Liver (tissue), 9 donors: ENCODE results near the gene FNDC10. TPM values are rescaled to one million over a fixed set of nuclear protein-coding genes. Genes with fewer than 3 reads are reported as not detected.

Source experiments
- DNase-seq: peaks from one replicate; pipeline ENCODE4 v3.0.0-alpha.2; 2017; ENCODE audit warnings: low spot score
- H3K27ac ChIP-seq, 2 donors: one replicate each; pipeline ENCODE4 v1.7.0; 2013; ENCODE audit warnings: inconsistent platforms in 2 of 2, low read length in 2 of 2, control low read depth in 1 of 2, low read depth in 1 of 2, mild to moderate bottlenecking in 1 of 2
- H3K27me3 ChIP-seq, 4 donors: one replicate each; pipeline versions ENCODE4 v1.6.1 to v1.7.0; 2013; ENCODE audit warnings: low read length in 3 of 4, inconsistent platforms in 1 of 4, mild to moderate bottlenecking in 1 of 4, moderate library complexity in 1 of 4; ENCODE audit not compliant: control insufficient read depth in 4 of 4, insufficient read depth in 4 of 4
- H3K36me3 ChIP-seq, 4 donors: one replicate each; pipeline versions ENCODE4 v1.6.1 to v1.7.0; 2013; ENCODE audit warnings: low read length in 3 of 4, mild to moderate bottlenecking in 3 of 4, low read depth in 1 of 4, moderate library complexity in 1 of 4; ENCODE audit not compliant: control insufficient read depth in 4 of 4, insufficient read depth in 3 of 4
- H3K4me1 ChIP-seq, 4 donors: one replicate each; pipeline versions ENCODE4 v1.6.1 to v1.7.0; 2013; ENCODE audit warnings: low read length in 3 of 4, mild to moderate bottlenecking in 3 of 4, moderate library complexity in 1 of 4; ENCODE audit not compliant: control insufficient read depth in 4 of 4, insufficient read depth in 4 of 4
- H3K4me3 ChIP-seq, 3 donors: one replicate each; pipeline versions ENCODE4 v1.6.1 to v1.7.0; 2013; ENCODE audit warnings: low read length in 3 of 3, control low read depth in 1 of 3, low read depth in 1 of 3, mild to moderate bottlenecking in 1 of 3
- H3K9ac ChIP-seq, 2 donors: one replicate each; pipeline ENCODE4 v1.7.0; 2013; ENCODE audit warnings: low read length in 2 of 2, mild to moderate bottlenecking in 2 of 2, moderate library complexity in 2 of 2, control low read depth in 1 of 2, low read depth in 1 of 2
- H3K9me3 ChIP-seq, 4 donors: one replicate each; pipeline versions ENCODE4 v1.6.1 to v1.7.0; 2013; ENCODE audit warnings: low read length in 3 of 4; ENCODE audit not compliant: control insufficient read depth in 4 of 4
- EGR1 ChIP-seq, 2 donors: IDR thresholded peaks; 2 replicates each; pipeline ENCODE4 v1.6.1; 2016 to 2018; ENCODE audit warnings: antibody characterized with exemption in 2 of 2, low read depth in 2 of 2
- FOXA1 ChIP-seq: IDR thresholded peaks from 2 replicates; pipeline ENCODE4 v1.6.1; 2016; ENCODE audit warnings: antibody characterized with exemption
- FOXA2 ChIP-seq: IDR thresholded peaks from 2 replicates; pipeline ENCODE4 v1.6.1; 2016; ENCODE audit warnings: antibody characterized with exemption
- GABPA ChIP-seq, 2 donors: IDR thresholded peaks in 1 of 2; conservative IDR thresholded peaks in 1 of 2; 2 replicates each; pipeline ENCODE4 v1.6.1; 2016; ENCODE audit warnings: antibody characterized with exemption in 2 of 2, mild to moderate bottlenecking in 1 of 2, moderate library complexity in 1 of 2
- HNF4A ChIP-seq, 2 donors: conservative IDR thresholded peaks; 2 replicates each; pipeline ENCODE4 v1.6.1; 2016; ENCODE audit warnings: antibody characterized with exemption in 2 of 2, mild to moderate bottlenecking in 2 of 2
- HNF4G ChIP-seq: IDR thresholded peaks from 2 replicates; pipeline ENCODE4 v1.6.1; 2016; ENCODE audit warnings: antibody characterized with exemption
- JUND ChIP-seq, 2 donors: IDR thresholded peaks; 2 replicates each; pipeline ENCODE4 v1.6.1; 2016; ENCODE audit warnings: antibody characterized with exemption in 2 of 2
- NR2F2 ChIP-seq: IDR thresholded peaks from 2 replicates; pipeline ENCODE4 v1.6.1; 2016; ENCODE audit warnings: antibody characterized with exemption
- RAD21 ChIP-seq, 2 donors: IDR thresholded peaks; 2 replicates each; pipeline ENCODE4 v1.6.1; 2016; ENCODE audit warnings: antibody characterized with exemption in 2 of 2, mild to moderate bottlenecking in 2 of 2
- RXRA ChIP-seq, 2 donors: IDR thresholded peaks; 2 replicates each; pipeline ENCODE4 v1.6.1; 2017 to 2018; ENCODE audit warnings: antibody characterized with exemption in 2 of 2, mild to moderate bottlenecking in 1 of 2
- SP1 ChIP-seq: IDR thresholded peaks from 2 replicates; pipeline ENCODE4 v1.6.1; 2018; ENCODE audit warnings: antibody characterized with exemption, mild to moderate bottlenecking
- TAF1 ChIP-seq: conservative IDR thresholded peaks from 2 replicates; pipeline ENCODE4 v1.6.1; 2016; ENCODE audit warnings: antibody characterized with exemption, mild to moderate bottlenecking
- YY1 ChIP-seq: IDR thresholded peaks from 2 replicates; pipeline ENCODE4 v1.6.1; 2016; ENCODE audit warnings: antibody characterized with exemption, mild to moderate bottlenecking
- WGBS: extraction: QIAGEN DNeasy Blood & Tissue Kit; methylation state at CpG from one replicate; pipeline ENCODE4 v1.1.7; 2013; 5-methylcytosine and 5-hydroxymethylcytosine counted together
- polyA plus RNA-seq, 2 donors: library from polyadenylated mRNA; stranded (reverse) in 1 of 2; unstranded in 1 of 2; fragments of 200-250 nt in 1 of 2; fragments of >200 nt in 1 of 2; fragmentation: Nextera tagmentation in 1 of 2; extraction: Ambion mirVana in 1 of 2; gene quantifications; one replicate each; pipeline versions ENCODE4 v1.2.1 to v1.2.3, GENCODE V29; 2013 to 2015
- total RNA-seq, 2 donors: library from RNA; depleted of rRNA; stranded (reverse); fragments of >200 nt; gene quantifications; one replicate each; pipeline ENCODE4 v1.2.3, GENCODE V29; 2014
- TF ChIP-seq, protein P1 (sequence below): fragments of 150-350 bp; IDR thresholded peaks from 2 replicates; pipeline ENCODE4 v1.5.1; 2017; ENCODE audit warnings: improper control_type of control experiment, low read depth, low read length; ENCODE audit not compliant: missing input control
- TF ChIP-seq, protein P2 (sequence below): IDR thresholded peaks from 2 replicates; pipeline ENCODE4 v1.6.1; 2016; ENCODE audit warnings: antibody characterized with exemption
- TF ChIP-seq, protein P3 (sequence below): IDR thresholded peaks from 2 replicates; pipeline ENCODE4 v1.6.1; 2016; ENCODE audit warnings: antibody characterized with exemption
- TF ChIP-seq, protein P4 (sequence below): IDR thresholded peaks from 2 replicates; pipeline ENCODE4 v1.6.1; 2016; ENCODE audit warnings: antibody characterized with exemption, mild to moderate bottlenecking
- TF ChIP-seq, protein P5 (sequence below): IDR thresholded peaks from 2 replicates; pipeline ENCODE4 v1.6.1; 2016; ENCODE audit warnings: antibody characterized with exemption
- donor health status: healthy.
- donor health status: healthy.
- donor health status: healthy.
- donor health status: healthy.
- donor health status: healthy.

FNDC10 gene
- total and polyA plus RNA-seq, 4 donors, result 0.08 to 0.58 (median 0.25) TPM

DNA sequence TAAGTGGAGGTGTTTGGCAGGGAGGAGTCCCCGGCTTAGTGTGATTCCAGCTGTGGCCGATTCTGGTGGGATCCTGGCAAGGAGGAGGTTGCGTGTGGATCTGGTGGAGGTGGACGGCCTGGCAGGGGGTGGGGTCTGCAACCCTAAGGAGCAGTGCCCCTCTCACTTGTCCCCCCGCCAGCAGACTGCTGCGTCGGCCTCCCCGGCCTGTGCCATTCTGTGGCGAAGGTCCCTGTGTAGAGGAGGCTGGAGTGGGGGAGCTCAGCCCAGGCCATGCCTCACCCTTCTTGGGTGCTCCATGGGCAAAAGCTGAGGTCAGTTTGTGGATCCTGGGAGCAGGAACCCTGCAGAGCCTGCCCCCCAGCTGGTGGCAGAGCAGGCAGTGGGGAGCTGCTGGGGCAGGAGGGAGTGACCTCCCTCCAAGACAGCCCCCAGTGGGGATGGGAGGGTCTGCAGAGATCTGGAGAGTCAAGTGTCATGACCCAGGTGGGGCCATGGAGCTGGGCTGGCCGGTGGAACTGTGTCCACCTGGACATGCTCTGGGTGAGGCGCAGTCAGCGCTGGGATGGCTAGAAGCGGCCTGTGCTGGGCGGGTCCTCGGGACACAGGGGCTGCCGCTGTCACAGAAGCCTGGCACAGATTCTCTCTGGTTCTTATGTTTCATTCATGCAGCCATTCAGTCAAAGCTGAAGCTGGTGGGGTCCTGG lies 20.7 kb upstream of the FNDC10 start:
- no peaks in the 10 kb centered on the region for H3K27me3 ChIP-seq
- no peak for DNase-seq
- H3K9ac ChIP-seq, result no peak overlapping the region
- 96% methylated on average over 16 of the region's 16 CpGs for WGBS
- no peak overlapping the region for H3K27ac ChIP-seq
- peaks cover 8 to 35% (median 28%) of the 10 kb centered on the region in 4 donors for H3K4me1 ChIP-seq
- TF ChIP-seq FOXA2, result no peak
- TF ChIP-seq, protein P1, sequence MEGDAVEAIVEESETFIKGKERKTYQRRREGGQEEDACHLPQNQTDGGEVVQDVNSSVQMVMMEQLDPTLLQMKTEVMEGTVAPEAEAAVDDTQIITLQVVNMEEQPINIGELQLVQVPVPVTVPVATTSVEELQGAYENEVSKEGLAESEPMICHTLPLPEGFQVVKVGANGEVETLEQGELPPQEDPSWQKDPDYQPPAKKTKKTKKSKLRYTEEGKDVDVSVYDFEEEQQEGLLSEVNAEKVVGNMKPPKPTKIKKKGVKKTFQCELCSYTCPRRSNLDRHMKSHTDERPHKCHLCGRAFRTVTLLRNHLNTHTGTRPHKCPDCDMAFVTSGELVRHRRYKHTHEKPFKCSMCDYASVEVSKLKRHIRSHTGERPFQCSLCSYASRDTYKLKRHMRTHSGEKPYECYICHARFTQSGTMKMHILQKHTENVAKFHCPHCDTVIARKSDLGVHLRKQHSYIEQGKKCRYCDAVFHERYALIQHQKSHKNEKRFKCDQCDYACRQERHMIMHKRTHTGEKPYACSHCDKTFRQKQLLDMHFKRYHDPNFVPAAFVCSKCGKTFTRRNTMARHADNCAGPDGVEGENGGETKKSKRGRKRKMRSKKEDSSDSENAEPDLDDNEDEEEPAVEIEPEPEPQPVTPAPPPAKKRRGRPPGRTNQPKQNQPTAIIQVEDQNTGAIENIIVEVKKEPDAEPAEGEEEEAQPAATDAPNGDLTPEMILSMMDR, result no peak
- TF ChIP-seq, protein P2, sequence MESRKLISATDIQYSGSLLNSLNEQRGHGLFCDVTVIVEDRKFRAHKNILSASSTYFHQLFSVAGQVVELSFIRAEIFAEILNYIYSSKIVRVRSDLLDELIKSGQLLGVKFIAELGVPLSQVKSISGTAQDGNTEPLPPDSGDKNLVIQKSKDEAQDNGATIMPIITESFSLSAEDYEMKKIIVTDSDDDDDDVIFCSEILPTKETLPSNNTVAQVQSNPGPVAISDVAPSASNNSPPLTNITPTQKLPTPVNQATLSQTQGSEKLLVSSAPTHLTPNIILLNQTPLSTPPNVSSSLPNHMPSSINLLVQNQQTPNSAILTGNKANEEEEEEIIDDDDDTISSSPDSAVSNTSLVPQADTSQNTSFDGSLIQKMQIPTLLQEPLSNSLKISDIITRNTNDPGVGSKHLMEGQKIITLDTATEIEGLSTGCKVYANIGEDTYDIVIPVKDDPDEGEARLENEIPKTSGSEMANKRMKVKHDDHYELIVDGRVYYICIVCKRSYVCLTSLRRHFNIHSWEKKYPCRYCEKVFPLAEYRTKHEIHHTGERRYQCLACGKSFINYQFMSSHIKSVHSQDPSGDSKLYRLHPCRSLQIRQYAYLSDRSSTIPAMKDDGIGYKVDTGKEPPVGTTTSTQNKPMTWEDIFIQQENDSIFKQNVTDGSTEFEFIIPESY, result no peak
- TF ChIP-seq, protein P3, sequence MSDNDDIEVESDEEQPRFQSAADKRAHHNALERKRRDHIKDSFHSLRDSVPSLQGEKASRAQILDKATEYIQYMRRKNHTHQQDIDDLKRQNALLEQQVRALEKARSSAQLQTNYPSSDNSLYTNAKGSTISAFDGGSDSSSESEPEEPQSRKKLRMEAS, result no peak
- TF ChIP-seq, protein P4, sequence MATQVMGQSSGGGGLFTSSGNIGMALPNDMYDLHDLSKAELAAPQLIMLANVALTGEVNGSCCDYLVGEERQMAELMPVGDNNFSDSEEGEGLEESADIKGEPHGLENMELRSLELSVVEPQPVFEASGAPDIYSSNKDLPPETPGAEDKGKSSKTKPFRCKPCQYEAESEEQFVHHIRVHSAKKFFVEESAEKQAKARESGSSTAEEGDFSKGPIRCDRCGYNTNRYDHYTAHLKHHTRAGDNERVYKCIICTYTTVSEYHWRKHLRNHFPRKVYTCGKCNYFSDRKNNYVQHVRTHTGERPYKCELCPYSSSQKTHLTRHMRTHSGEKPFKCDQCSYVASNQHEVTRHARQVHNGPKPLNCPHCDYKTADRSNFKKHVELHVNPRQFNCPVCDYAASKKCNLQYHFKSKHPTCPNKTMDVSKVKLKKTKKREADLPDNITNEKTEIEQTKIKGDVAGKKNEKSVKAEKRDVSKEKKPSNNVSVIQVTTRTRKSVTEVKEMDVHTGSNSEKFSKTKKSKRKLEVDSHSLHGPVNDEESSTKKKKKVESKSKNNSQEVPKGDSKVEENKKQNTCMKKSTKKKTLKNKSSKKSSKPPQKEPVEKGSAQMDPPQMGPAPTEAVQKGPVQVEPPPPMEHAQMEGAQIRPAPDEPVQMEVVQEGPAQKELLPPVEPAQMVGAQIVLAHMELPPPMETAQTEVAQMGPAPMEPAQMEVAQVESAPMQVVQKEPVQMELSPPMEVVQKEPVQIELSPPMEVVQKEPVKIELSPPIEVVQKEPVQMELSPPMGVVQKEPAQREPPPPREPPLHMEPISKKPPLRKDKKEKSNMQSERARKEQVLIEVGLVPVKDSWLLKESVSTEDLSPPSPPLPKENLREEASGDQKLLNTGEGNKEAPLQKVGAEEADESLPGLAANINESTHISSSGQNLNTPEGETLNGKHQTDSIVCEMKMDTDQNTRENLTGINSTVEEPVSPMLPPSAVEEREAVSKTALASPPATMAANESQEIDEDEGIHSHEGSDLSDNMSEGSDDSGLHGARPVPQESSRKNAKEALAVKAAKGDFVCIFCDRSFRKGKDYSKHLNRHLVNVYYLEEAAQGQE, result no peak
- no peak for TF ChIP-seq SP1
- no peak for TF ChIP-seq EGR1 (IDR thresholded peaks at IDR 0.05; ENCODE audit: low read depth in 2 of 2)
- TF ChIP-seq, protein P5, sequence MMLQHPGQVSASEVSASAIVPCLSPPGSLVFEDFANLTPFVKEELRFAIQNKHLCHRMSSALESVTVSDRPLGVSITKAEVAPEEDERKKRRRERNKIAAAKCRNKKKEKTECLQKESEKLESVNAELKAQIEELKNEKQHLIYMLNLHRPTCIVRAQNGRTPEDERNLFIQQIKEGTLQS, result no peak
- TF ChIP-seq TAF1, result no peak
- TF ChIP-seq HNF4G, result no peak
- TF ChIP-seq JUND (IDR thresholded peaks at IDR 0.05), result no peak
- no peak for TF ChIP-seq YY1
- no peak for TF ChIP-seq RAD21 (IDR thresholded peaks at IDR 0.05)
- TF ChIP-seq NR2F2, result no peak
- TF ChIP-seq FOXA1, result no peak
- TF ChIP-seq RXRA (IDR thresholded peaks at IDR 0.05), result no peak
- no peak for TF ChIP-seq GABPA (IDR thresholded peaks at IDR 0.05 in 1 of 2, conservative IDR thresholded peaks at IDR 0.05 in 1 of 2)
- no peak for TF ChIP-seq HNF4A (conservative IDR thresholded peaks at IDR 0.05)
- peaks cover 0 to 9% (median 0%) of the 10 kb centered on the region in 4 donors for H3K36me3 ChIP-seq
- H3K9me3 ChIP-seq, result no peaks in the 10 kb centered on the region
- no peak overlapping the region for H3K4me3 ChIP-seq
